Caco-2 (cell line): ENCODE data around the gene MYO18A. TPM values are rescaled to one million over a fixed set of nuclear protein-coding genes. Genes with fewer than 3 reads are reported as not detected.

Experiments
- BruUV-seq: library from RNA; stranded (reverse); fragments of 400-500 nt; replicated peaks from 2 replicates; lab custom pipeline; 2021; lab: Mats Ljungman, UMichigan
- CTCF ChIA-PET: fragments of 300-600 bp; sonication (Branson Sonifier 250); formaldehyde crosslinking; loops from one replicate; lab custom pipeline; 2022; ENCODE audit warnings: antibody characterized with exemption; lab: Charles Lee
- POLR2A ChIA-PET: fragments of 300-600 bp; sonication (Branson Sonifier 250); formaldehyde crosslinking; loops from one replicate; lab custom pipeline; 2022; ENCODE audit warnings: antibody characterized with exemption; lab: Charles Lee
- DNase-seq, 2 experiments: peaks; one replicate each; pipeline versions ENCODE4 v3.0.0 to v3.0.0-alpha.2; 2020 to 2022
- H3K27me3 ChIP-seq: replicated peaks from 2 replicates; pipeline ENCODE4 v1.6.0; 2011; ENCODE audit warnings: low read length; ENCODE audit not compliant: control insufficient read depth, insufficient read depth
- H3K36me3 ChIP-seq: 2 replicates; pipeline ENCODE4 v1.5.1; 2011; ENCODE audit warnings: low read length; ENCODE audit not compliant: control insufficient read depth, insufficient read depth
- H3K4me1 ChIP-seq: fragments of 250-450 bp; sonication (Bioruptor Pico); 2 replicates; pipeline ENCODE4 v1.5.1; 2020; ENCODE audit warnings: mild to moderate bottlenecking
- H3K4me3 ChIP-seq: 2 replicates; pipeline ENCODE4 v1.5.1; 2011; ENCODE audit warnings: low read depth, mild to moderate bottlenecking, control low read depth, low read length
- H3K9me3 ChIP-seq: fragments of 250-450 bp; sonication (Bioruptor Pico); 2 replicates; pipeline ENCODE4 v1.5.1; 2020; ENCODE audit warnings: mild to moderate bottlenecking, moderate library complexity
- H3K27ac Mint-ChIP-seq: one replicate; pipeline ENCODE4 v1.8.0; 2022; ENCODE audit warnings: mixed read lengths; ENCODE audit not compliant: unreplicated experiment
- H3K27me3 Mint-ChIP-seq: one replicate; pipeline ENCODE4 v1.8.0; 2022; ENCODE audit warnings: mixed read lengths; ENCODE audit not compliant: insufficient read depth, unreplicated experiment
- H3K36me3 Mint-ChIP-seq: one replicate; pipeline ENCODE4 v1.8.0; 2022; ENCODE audit warnings: mild to moderate bottlenecking, mixed read lengths; ENCODE audit not compliant: insufficient read depth, unreplicated experiment
- H3K4me1 Mint-ChIP-seq: one replicate; pipeline ENCODE4 v1.8.0; 2022; ENCODE audit warnings: low read depth, mixed read lengths; ENCODE audit not compliant: unreplicated experiment
- H3K4me3 Mint-ChIP-seq: one replicate; pipeline ENCODE4 v1.8.0; 2022; ENCODE audit warnings: mild to moderate bottlenecking, moderate library complexity, mixed read lengths; ENCODE audit not compliant: unreplicated experiment
- H3K9me3 Mint-ChIP-seq: one replicate; pipeline ENCODE4 v1.8.0; 2022; ENCODE audit warnings: mixed read lengths; ENCODE audit not compliant: unreplicated experiment
- intact Hi-C: fragments of 100-400 bp; cut with micrococcal nuclease; formaldehyde crosslinking; loops from one replicate; pipeline ENCODE4 v1.10.0; 2022; ENCODE audit not compliant: unreplicated experiment
- total RNA-seq: library from RNA; stranded (reverse); gene quantifications from 2 replicates; pipeline ENCODE4 v1.2.3, GENCODE V29; 2022
- TF ChIP-seq, protein P1 (sequence below), 2 experiments: fragments of 200-600 bp in 1 of 2; IDR thresholded peaks; 1 replicate in 1 of 2; 2 replicates in 1 of 2; pipeline versions ENCODE4 v1.5.1 to v1.8.0; 2011 to 2022; ENCODE audit warnings: antibody characterized with exemption in 1 of 2, control low read depth in 1 of 2, inconsistent platforms in 1 of 2, low read depth in 1 of 2, low read length in 1 of 2, mild to moderate bottlenecking in 1 of 2, moderate library complexity in 1 of 2; ENCODE audit not compliant: insufficient read depth in 1 of 2, severe bottlenecking in 1 of 2, unreplicated experiment in 1 of 2

Gene MYO18A
- total RNA-seq, 1 experiment from 2014 or later, result 47.1 TPM

DNA sequence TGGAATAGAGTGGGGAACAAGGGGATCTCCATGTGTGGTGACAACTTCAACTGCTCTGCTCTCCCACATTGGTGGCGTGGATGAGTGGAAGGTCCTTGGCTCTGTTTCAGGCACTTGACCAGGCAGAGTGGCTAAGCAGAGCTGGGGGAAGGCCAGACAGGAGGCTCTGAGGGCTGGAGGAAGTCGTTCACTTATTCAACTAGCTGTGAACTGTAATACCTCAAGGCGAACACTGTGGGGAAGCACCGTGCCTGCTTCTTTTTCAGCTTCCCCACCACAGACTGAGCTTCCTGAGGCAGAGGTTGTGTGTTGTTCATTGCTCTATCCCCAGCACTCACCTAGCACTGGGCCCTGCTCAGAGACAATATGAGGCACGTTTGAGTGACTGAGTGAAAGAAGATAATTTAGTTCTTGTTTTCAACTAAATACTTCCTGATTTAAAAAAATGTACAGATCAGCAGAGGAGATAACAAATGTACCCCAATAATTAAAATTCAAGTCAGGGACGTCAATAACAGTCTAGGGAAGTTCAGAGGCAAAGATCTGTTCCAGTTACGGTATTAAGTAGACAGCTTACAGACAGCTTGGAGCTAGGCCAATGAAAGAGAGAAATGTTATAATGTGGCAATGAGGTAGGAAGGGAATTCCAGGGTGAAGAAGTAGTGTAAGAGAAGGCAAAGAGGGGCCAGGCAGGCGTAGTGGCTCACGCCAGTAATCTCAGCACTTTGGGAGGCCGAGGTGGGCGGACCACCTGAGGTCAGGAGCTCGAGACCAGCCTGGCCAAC, 34.7 kb downstream of the MYO18A start:
- no peaks in the 10 kb centered on the region for H3K36me3 ChIP-seq
- Mint-ChIP-seq H3K4me1 (peaks cover 25% of the 10 kb centered on the region), H3K36me3 (peaks cover 6% of the 10 kb centered on the region), H3K27ac (no peak overlapping the region), H3K27me3 (no peaks in the 10 kb centered on the region), H3K9me3 (no peaks in the 10 kb centered on the region), H3K4me3 (no peak overlapping the region)
- intact Hi-C loops, result loop anchor here (1.0 kb wide), 1 partner anchor 21 kb away; no protein-coding TSS in a partner anchor
- H3K4me3 ChIP-seq, result no peak overlapping the region
- peak; percentile 68 to 75 for DNase-seq
- ChIA-PET CTCF (interaction anchor here (0.8 to 6.7 kb wide), 13 partner anchors 8 to 225 kb away, joined by 3 to 449 read pairs (median 5); partner anchors contain the start of genes MYO18A, NUFIP2 and PHF12), POLR2A (interaction anchor here (0.5 to 1.1 kb wide), 3 partner anchors 21 to 34 kb away, joined by 3 to 5 read pairs (median 4); partner anchors contain the start of gene MYO18A)
- TF ChIP-seq, protein P1, sequence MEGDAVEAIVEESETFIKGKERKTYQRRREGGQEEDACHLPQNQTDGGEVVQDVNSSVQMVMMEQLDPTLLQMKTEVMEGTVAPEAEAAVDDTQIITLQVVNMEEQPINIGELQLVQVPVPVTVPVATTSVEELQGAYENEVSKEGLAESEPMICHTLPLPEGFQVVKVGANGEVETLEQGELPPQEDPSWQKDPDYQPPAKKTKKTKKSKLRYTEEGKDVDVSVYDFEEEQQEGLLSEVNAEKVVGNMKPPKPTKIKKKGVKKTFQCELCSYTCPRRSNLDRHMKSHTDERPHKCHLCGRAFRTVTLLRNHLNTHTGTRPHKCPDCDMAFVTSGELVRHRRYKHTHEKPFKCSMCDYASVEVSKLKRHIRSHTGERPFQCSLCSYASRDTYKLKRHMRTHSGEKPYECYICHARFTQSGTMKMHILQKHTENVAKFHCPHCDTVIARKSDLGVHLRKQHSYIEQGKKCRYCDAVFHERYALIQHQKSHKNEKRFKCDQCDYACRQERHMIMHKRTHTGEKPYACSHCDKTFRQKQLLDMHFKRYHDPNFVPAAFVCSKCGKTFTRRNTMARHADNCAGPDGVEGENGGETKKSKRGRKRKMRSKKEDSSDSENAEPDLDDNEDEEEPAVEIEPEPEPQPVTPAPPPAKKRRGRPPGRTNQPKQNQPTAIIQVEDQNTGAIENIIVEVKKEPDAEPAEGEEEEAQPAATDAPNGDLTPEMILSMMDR (IDR thresholded peaks at IDR 0.05; ENCODE audit: insufficient read depth in 1 of 2, low read depth in 1 of 2, low read length in 1 of 2, severe bottlenecking in 1 of 2, unreplicated experiment in 1 of 2), result peak; percentile 74 to 79
- no peaks in the 10 kb centered on the region for H3K9me3 ChIP-seq
- no peaks in the 10 kb centered on the region for H3K27me3 ChIP-seq
- BruUV-seq, result no TSS peak
- H3K4me1 ChIP-seq, result peaks cover 27% of the 10 kb centered on the region

DNA sequence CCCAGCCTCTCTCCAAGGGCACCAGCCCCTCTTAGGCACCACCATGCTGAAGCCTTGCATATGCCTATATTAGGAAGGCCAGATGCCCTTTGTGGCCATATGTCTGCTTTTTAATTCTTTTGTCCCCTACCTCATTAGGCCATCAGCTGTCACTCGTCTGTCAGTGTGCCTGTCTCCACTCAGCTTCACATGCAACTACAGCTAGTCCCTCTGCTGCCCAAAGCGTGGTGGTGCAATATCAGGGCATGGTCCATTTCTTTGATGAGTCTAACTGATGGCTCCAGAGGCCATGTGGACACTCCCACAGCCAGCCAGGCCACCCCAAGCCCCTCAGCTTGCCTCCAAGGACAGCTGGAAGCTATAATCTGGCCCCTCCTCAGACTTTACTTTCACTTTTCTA, 36.3 kb downstream of the MYO18A start:
- CTCF ChIA-PET, result interaction anchor here (0.6 to 1.5 kb wide), 8 partner anchors 12 to 447 kb away, joined by 3 to 39 read pairs (median 4); partner anchors contain the start of gene MYO18A
- BruUV-seq, result no TSS peak
- POLR2A ChIA-PET, result interaction anchor here (0.6 kb wide), 1 partner anchor 211 kb away, joined by 3 read pairs; no protein-coding TSS in a partner anchor
- Histone ChIP-seq H3K4me3 (no peak overlapping the region), H3K4me1 (peaks cover 25% of the 10 kb centered on the region), H3K9me3 (no peaks in the 10 kb centered on the region), H3K36me3 (no peaks in the 10 kb centered on the region), H3K27me3 (no peaks in the 10 kb centered on the region)
- H3K27me3 Mint-ChIP-seq, result no peaks in the 10 kb centered on the region
- TF ChIP-seq, protein P1 (IDR thresholded peaks at IDR 0.05; ENCODE audit: insufficient read depth in 1 of 2, low read depth in 1 of 2, low read length in 1 of 2, severe bottlenecking in 1 of 2, unreplicated experiment in 1 of 2), result peak; percentile 44 to 58
- intact Hi-C loops, result no loop called here
- peak in 1 of 2 experiments; percentile 63 for DNase-seq
- H3K4me3 Mint-ChIP-seq, result no peak overlapping the region
- peaks cover 6% of the 10 kb centered on the region for H3K36me3 Mint-ChIP-seq
- H3K4me1 Mint-ChIP-seq, result peaks cover 25% of the 10 kb centered on the region
- H3K27ac Mint-ChIP-seq, result no peak overlapping the region
- no peaks in the 10 kb centered on the region for H3K9me3 Mint-ChIP-seq

DNA sequence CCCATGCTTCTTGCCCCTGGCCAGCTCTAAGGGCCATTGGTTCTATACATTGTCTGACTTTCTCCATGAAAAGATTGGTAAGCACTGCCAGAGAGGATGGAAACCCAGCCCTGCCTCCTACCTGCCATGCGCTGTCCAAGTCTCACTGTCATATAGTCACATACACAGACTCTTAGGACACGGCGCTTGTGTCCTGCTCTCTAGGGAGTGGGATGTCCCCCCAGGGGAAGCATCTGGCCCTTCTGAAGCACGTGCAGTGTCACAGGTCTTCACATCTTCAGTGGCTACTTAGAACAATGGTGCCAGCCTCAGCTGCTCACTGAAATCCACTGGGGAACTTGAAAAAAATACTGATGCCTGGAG, 38.7 kb downstream of the MYO18A start:
- Histone ChIP-seq H3K4me1 (peaks cover 10% of the 10 kb centered on the region; the same call in 1 of the 2 replicates), H3K27me3 (no peaks in the 10 kb centered on the region), H3K4me3 (no peak overlapping the region), H3K36me3 (no peaks in the 10 kb centered on the region), H3K9me3 (no peaks in the 10 kb centered on the region)
- H3K9me3 Mint-ChIP-seq, result no peaks in the 10 kb centered on the region
- POLR2A ChIA-PET, result no interaction called here
- intact Hi-C loops, result no loop called here
- peaks cover 10% of the 10 kb centered on the region for H3K4me1 Mint-ChIP-seq
- TF ChIP-seq, protein P1 (IDR thresholded peaks at IDR 0.05; ENCODE audit: insufficient read depth in 1 of 2, low read depth in 1 of 2, low read length in 1 of 2, severe bottlenecking in 1 of 2, unreplicated experiment in 1 of 2), result no peak
- no peaks in the 10 kb centered on the region for H3K27me3 Mint-ChIP-seq
- CTCF ChIA-PET, result interaction anchor here (0.7 to 0.9 kb wide), 3 partner anchors 25 to 176 kb away, joined by 3 to 4 read pairs (median 3); no protein-coding TSS in a partner anchor
- H3K4me3 Mint-ChIP-seq, result no peak overlapping the region
- no peaks in the 10 kb centered on the region for H3K36me3 Mint-ChIP-seq
- no peak overlapping the region for H3K27ac Mint-ChIP-seq
- DNase-seq, result no peak
- BruUV-seq, result no TSS peak
